Transverse colon (tissue), 4 donors: ENCODE measurements around the gene DOCK1. TPM values are rescaled to one million over a fixed set of nuclear protein-coding genes. Genes with fewer than 3 reads are reported as not detected.

Experiments used
- DNase-seq: peaks from one replicate; pipeline ENCODE4 v3.0.0-alpha.2; 2019
- H3K27ac ChIP-seq, 4 donors: fragments of 200-600 bp; sonication (generic); 2 replicates each; pipeline ENCODE4 v1.5.1; 2016 to 2018; ENCODE audit warnings: inconsistent platforms in 4 of 4
- H3K27me3 ChIP-seq: fragments of 200-600 bp; sonication (generic); 2 replicates; pipeline ENCODE4 v1.5.1; 2017; ENCODE audit warnings: inconsistent platforms
- H3K36me3 ChIP-seq, 4 donors: fragments of 200-600 bp; sonication (generic); 2 replicates each; pipeline ENCODE4 v1.5.1; 2017 to 2019; ENCODE audit warnings: inconsistent platforms in 4 of 4
- H3K4me1 ChIP-seq, 4 donors: fragments of 200-600 bp; sonication (generic); 2 replicates each; pipeline ENCODE4 v1.5.1; 2017 to 2020; ENCODE audit warnings: inconsistent platforms in 4 of 4
- H3K4me3 ChIP-seq, 4 donors: fragments of 200-600 bp; sonication (generic); 1 replicate in 1 of 4; 2 replicates in 3 of 4; pipeline versions ENCODE4 v1.5.1 to v1.6.1; 2017 to 2019; ENCODE audit warnings: inconsistent platforms in 4 of 4
- H3K9me3 ChIP-seq, 2 donors: fragments of 200-600 bp; sonication (generic); 2 replicates each; pipeline ENCODE4 v1.5.1; 2017 to 2019; ENCODE audit warnings: inconsistent platforms in 2 of 2
- CTCF ChIP-seq, 5 experiments: fragments of 200-600 bp in 3 of 5; fragments of 450-650 bp in 2 of 5; sonication (generic) in 3 of 5; IDR thresholded peaks; 1 replicate in 2 of 5; 2 replicates in 3 of 5; pipeline ENCODE4 v1.5.1; 2016 to 2017; ENCODE audit warnings: antibody characterized with exemption in 5 of 5, inconsistent platforms in 3 of 5, mild to moderate bottlenecking in 2 of 5, moderate library complexity in 1 of 5
- EP300 ChIP-seq: sonication (generic); formaldehyde crosslinking; IDR thresholded peaks from one replicate; pipeline ENCODE4 v1.6.1; 2017; ENCODE audit warnings: antibody characterized with exemption, low read depth
- POLR2A ChIP-seq: fragments of 450-650 bp; IDR thresholded peaks from one replicate; pipeline ENCODE4 v1.6.1; 2016; ENCODE audit warnings: antibody characterized with exemption, mild to moderate bottlenecking, moderate library complexity
- POLR2AphosphoS5 ChIP-seq, 3 donors: sonication (generic); formaldehyde crosslinking; IDR thresholded peaks; one replicate each; pipeline ENCODE4 v1.6.1; 2016; ENCODE audit warnings: antibody characterized with exemption in 3 of 3
- WGBS, 2 donors: methylation state at CpG; one replicate each; pipeline ENCODE4 v1.1.5; 2018; ENCODE audit warnings: low coverage in 1 of 2; 5-methylcytosine and 5-hydroxymethylcytosine counted together
- in situ Hi-C, 4 donors: fragments of 200-750 bp; cut with MboI; loops; one replicate each; pipeline versions ENCODE4 v1.15.0 to v1.15.1; 2017; ENCODE audit warnings: low sequenced_read_pairs in 3 of 4, low pct_ligation_motif_present in 1 of 4, low pct_unique_long_range_greater_than_20kb in 1 of 4
- intact Hi-C: fragments of 100-400 bp; cut with DNase I; formaldehyde crosslinking; loops from one replicate; pipeline ENCODE4 v1.15.1; 2023; ENCODE audit warnings: low total_unique reads
- total RNA-seq, 4 donors: library from RNA; depleted of rRNA; stranded (reverse); fragments of >200 nt; gene quantifications; one replicate each; pipeline ENCODE4 v1.1.0, GENCODE V29; 2016

Gene DOCK1
- total RNA-seq, 4 donors from 2014 or later: 75.1 to 200 (median 92.5) TPM

GRCh38 chr10:127299956-127300689, 394.9 kb downstream of the DOCK1 start:
- peak; percentile 14 for DNase-seq
- 76 to 88% methylated on average over 6 to 13 of the region's 13 CpGs for WGBS, 2 donors
- peak overlapping the region; percentile 35 to 73 (median 66) for H3K27ac ChIP-seq
- peaks cover 0 to 18% (median 10%) of the 10 kb centered on the region in 4 donors for H3K4me1 ChIP-seq
- H3K36me3 ChIP-seq: no peaks in the 10 kb centered on the region
- no peak overlapping the region for H3K4me3 ChIP-seq
- H3K9me3 ChIP-seq: no peaks in the 10 kb centered on the region
- TF ChIP-seq CTCF (IDR thresholded peaks at IDR 0.05) (no peak), POLR2AphosphoS5 (IDR thresholded peaks at IDR 0.05) (no peak), EP300 (no peak), POLR2A (no peak)
- no peaks in the 10 kb centered on the region for H3K27me3 ChIP-seq
- intact Hi-C loops: no loop called here
- in situ Hi-C loops: no loop called here

GRCh38 chr10:127300868-127301321, 395.7 kb downstream of the DOCK1 start:
- Histone ChIP-seq H3K4me3 (no peak overlapping the region), H3K4me1 (peaks cover 0 to 18% (median 10%) of the 10 kb centered on the region in 4 donors), H3K9me3 (no peaks in the 10 kb centered on the region), H3K27me3 (no peaks in the 10 kb centered on the region), H3K36me3 (no peaks in the 10 kb centered on the region), H3K27ac (peak overlapping the region; percentile 35 to 73 (median 66))
- in situ Hi-C loops: no loop called here
- intact Hi-C loops: no loop called here
- peak; percentile 38 for DNase-seq
- TF ChIP-seq POLR2AphosphoS5 (IDR thresholded peaks at IDR 0.05) (no peak), POLR2A (no peak), EP300 (no peak)
- 65% methylated on average over 11 of the region's 11 CpGs; no CpG with 5 or more reads in 1 of the 2 donors for WGBS, 2 donors

GRCh38 chr10:127302343-127302742, 397.1 kb downstream of the DOCK1 start:
- no peak for DNase-seq
- Histone ChIP-seq H3K27ac (peak overlapping the region in 1 of 4 donors; percentile 73), H3K36me3 (no peaks in the 10 kb centered on the region), H3K9me3 (no peaks in the 10 kb centered on the region), H3K4me3 (no peak overlapping the region), H3K27me3 (no peaks in the 10 kb centered on the region), H3K4me1 (peaks cover 0 to 18% (median 10%) of the 10 kb centered on the region in 4 donors)
- WGBS, 2 donors: 56% methylated on average over 3 of the region's 3 CpGs; no CpG with 5 or more reads in 1 of the 2 donors
- in situ Hi-C loops (no loop called here), intact Hi-C loops (no loop called here)
- TF ChIP-seq POLR2AphosphoS5 (IDR thresholded peaks at IDR 0.05) (no peak), POLR2A (no peak), CTCF (IDR thresholded peaks at IDR 0.05) (no peak), EP300 (no peak)

- WGBS, 2 donors: 56 to 77% methylated on average over 2 of the region's 2 CpGs
- Histone ChIP-seq H3K4me3 (no peak overlapping the region), H3K27me3 (no peaks in the 10 kb centered on the region), H3K4me1 (peaks cover 0 to 18% (median 10%) of the 10 kb centered on the region in 4 donors), H3K36me3 (no peaks in the 10 kb centered on the region), H3K27ac (no peak overlapping the region), H3K9me3 (no peaks in the 10 kb centered on the region)
- no peak for DNase-seq
- intact Hi-C loops: no loop called here
- in situ Hi-C loops: no loop called here
- TF ChIP-seq CTCF (IDR thresholded peaks at IDR 0.05) (no peak), POLR2AphosphoS5 (IDR thresholded peaks at IDR 0.05) (no peak), POLR2A (no peak), EP300 (no peak)
These were observed 397.9 kb downstream of the DOCK1 start for GRCh38 chr10:127303105-127303504.
